Testis (tissue), 2 donors: ENCODE results near the gene ABHD18.

Experiments used
- POLR2A ChIP-seq: fragments of 450-650 bp; IDR thresholded peaks from one replicate; pipeline ENCODE4 v1.6.1; 2017; ENCODE audit warnings: antibody characterized with exemption, mild to moderate bottlenecking, moderate library complexity
- TF ChIP-seq, protein P1 (sequence below), 3 experiments: fragments of 450-650 bp in 2 of 3; fragments of 200-600 bp in 1 of 3; sonication (generic) in 1 of 3; IDR thresholded peaks; one replicate each; pipeline ENCODE4 v1.5.1; 2016 to 2019; ENCODE audit warnings: antibody characterized with exemption in 3 of 3, mild to moderate bottlenecking in 2 of 3, moderate library complexity in 1 of 3

DNA sequence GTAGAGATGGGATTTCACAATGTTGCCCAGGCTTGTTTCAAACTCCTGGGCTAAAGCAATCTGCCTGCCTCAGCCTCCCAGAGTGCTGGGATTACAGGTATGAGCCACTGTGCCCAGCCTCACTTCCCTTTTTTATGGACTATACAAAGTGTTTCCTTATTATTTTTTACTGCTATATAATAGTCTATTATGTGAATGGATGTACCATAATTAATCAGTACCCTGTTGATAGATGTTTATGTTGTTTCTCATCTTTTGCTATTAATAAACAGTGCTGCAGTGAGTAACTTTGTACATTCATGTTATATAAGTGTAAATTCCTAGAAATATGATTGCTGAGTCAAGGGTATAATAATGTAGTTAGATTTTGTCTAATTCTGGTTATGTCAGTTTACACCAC is 60.1 kb downstream of the ABHD18 start:
- TF ChIP-seq, protein P1, sequence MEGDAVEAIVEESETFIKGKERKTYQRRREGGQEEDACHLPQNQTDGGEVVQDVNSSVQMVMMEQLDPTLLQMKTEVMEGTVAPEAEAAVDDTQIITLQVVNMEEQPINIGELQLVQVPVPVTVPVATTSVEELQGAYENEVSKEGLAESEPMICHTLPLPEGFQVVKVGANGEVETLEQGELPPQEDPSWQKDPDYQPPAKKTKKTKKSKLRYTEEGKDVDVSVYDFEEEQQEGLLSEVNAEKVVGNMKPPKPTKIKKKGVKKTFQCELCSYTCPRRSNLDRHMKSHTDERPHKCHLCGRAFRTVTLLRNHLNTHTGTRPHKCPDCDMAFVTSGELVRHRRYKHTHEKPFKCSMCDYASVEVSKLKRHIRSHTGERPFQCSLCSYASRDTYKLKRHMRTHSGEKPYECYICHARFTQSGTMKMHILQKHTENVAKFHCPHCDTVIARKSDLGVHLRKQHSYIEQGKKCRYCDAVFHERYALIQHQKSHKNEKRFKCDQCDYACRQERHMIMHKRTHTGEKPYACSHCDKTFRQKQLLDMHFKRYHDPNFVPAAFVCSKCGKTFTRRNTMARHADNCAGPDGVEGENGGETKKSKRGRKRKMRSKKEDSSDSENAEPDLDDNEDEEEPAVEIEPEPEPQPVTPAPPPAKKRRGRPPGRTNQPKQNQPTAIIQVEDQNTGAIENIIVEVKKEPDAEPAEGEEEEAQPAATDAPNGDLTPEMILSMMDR (IDR thresholded peaks at IDR 0.05) = no peak
- TF ChIP-seq POLR2A = no peak
